ENCODE measurements around the gene GRM4. TPM values are rescaled to one million over a fixed set of nuclear protein-coding genes. Genes with fewer than 3 reads are reported as not detected.

Gene GRM4
- total RNA-seq, 1 experiment from 2014 or later: 5.6 TPM

GRCh38 chr6:34075906-34076305 is 70.0 kb downstream of the GRM4 start:
- Histone ChIP-seq H2BK12ac (ENCODE audit: insufficient read length, low read depth, low read length) (no peak overlapping the region), H3K23ac (ENCODE audit: insufficient read length, low read depth, low read length) (no peak overlapping the region), H3K56ac (ENCODE audit: insufficient read length, low read depth, low read length) (no peak overlapping the region), H4K5ac (ENCODE audit: insufficient read length, low read depth, low read length) (no peak overlapping the region), H3K23me2 (ENCODE audit: insufficient read length, low read depth, low read length, poor library complexity, severe bottlenecking) (no peaks in the 10 kb centered on the region), H2BK15ac (ENCODE audit: low read depth, low read length) (no peak overlapping the region), H3K9me3 (ENCODE audit: control insufficient read depth, low read depth, low read length) (no peaks in the 10 kb centered on the region), H2AFZ (ENCODE audit: low read length) (no peak overlapping the region), H3K18ac (ENCODE audit: insufficient read length, low read depth, low read length) (no peak overlapping the region), H3K27me3 (ENCODE audit: insufficient read depth, low read length) (no peaks in the 10 kb centered on the region), H3K9ac (ENCODE audit: extremely low read depth, insufficient read length, low read length) (no peak overlapping the region), H3T11ph (ENCODE audit: low read length) (no peak overlapping the region), H3K4ac (ENCODE audit: low read depth, low read length) (no peak overlapping the region), H4K20me1 (ENCODE audit: control insufficient read depth, insufficient read depth, insufficient read length) (no peaks in the 10 kb centered on the region), H2BK120ac (ENCODE audit: low read depth, low read length, poor library complexity, severe bottlenecking) (no peak overlapping the region), H3K4me1 (ENCODE audit: insufficient read depth, low read length) (no peaks in the 10 kb centered on the region; the same call in 1 of the 2 replicates), H4K91ac (ENCODE audit: insufficient read length, low read depth, low read length) (no peak overlapping the region), H2BK20ac (ENCODE audit: low read depth, low read length, poor library complexity, severe bottlenecking) (no peak overlapping the region), H2AK5ac (ENCODE audit: insufficient read length, low read length) (no peak overlapping the region), H3K4me2 (ENCODE audit: insufficient read depth, insufficient read length, low read length) (no peak overlapping the region), H4K8ac (replicated peaks; ENCODE audit: insufficient read length, low read depth, low read length) (no peak overlapping the region), H3K14ac (ENCODE audit: insufficient read depth, low read length) (no peak overlapping the region), H3K79me2 (ENCODE audit: insufficient read depth, low read length) (no peaks in the 10 kb centered on the region), H3K79me1 (ENCODE audit: insufficient read depth, low read depth, low read length, poor library complexity, severe bottlenecking) (no peaks in the 10 kb centered on the region), H3K27ac (ENCODE audit: insufficient read length, low read depth, low read length) (no peak overlapping the region), H2BK5ac (ENCODE audit: insufficient read length, low read length) (no peak overlapping the region)
- TF ChIP-seq CTCF (conservative IDR thresholded peaks at IDR 0.05): no peak
- H3K4me3 Mint-ChIP-seq: no peak overlapping the region
- no peak overlapping the region for H3K27ac Mint-ChIP-seq
- DNase-seq: no peak
- H3K4me1 Mint-ChIP-seq: peaks cover 10 to 18% of the 10 kb centered on the region in 2 experiments
- no CpG with 5 or more reads among the region's 6 CpGs for WGBS (ENCODE audit: extremely low coverage, insufficient read length, low lambda C conversion rate)
- no peaks in the 10 kb centered on the region; the same call in 1 of the 2 replicates for H3K27me3 Mint-ChIP-seq (ENCODE audit: low read depth)
- H3K36me3 Mint-ChIP-seq (ENCODE audit: insufficient read depth in 1 of 3, low read depth in 3 of 3): no peaks in the 10 kb centered on the region
- no peaks in the 10 kb centered on the region for H3K9me3 Mint-ChIP-seq

Measured in H9 (cell line).